IPS-NIHi11 (cell line): ENCODE measurements around the gene CAST.
"Not testable (repeated sequence)": the region's sequence is repeated elsewhere in the genome, so short reads cannot be mapped to it uniquely, and the experiment has no call there.

ENCODE experiments used
- DNase-seq: peaks from one replicate; pipeline ENCODE4 v3.0.0; 2012; ENCODE audit warnings: mixed read lengths, low spot score

CAST gene

DNA sequence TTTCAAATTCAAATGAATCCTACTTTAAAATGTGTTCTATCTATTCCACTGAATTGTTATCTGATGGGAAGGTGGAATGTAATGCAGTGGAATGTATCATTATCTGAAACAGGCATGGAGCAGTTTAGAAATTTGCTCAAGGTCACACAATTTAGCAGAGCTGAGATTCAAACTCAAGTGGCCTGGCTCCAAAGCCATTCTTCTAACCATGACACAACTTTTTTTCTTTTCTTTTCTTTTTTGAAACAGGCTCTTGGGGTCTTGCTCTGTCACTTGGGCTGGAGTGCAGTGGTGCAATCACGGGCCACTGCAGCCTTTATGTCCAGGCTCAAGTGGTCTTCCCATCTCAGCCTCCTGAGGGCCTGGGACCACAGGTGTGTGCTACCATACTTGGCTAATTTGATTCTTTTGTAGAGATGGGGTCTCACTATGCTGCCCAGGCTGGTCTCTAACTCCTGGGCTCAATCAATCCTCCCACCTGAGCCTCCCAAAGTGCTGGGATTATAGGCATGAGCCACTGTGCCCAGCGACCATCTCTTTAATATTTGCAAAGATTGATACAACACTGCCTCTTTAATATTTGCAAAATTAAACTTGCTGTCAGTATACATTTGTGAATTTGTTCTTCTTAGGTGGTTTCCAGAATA is 50.0 kb downstream of the CAST start:
- DNase-seq: no peak

DNA sequence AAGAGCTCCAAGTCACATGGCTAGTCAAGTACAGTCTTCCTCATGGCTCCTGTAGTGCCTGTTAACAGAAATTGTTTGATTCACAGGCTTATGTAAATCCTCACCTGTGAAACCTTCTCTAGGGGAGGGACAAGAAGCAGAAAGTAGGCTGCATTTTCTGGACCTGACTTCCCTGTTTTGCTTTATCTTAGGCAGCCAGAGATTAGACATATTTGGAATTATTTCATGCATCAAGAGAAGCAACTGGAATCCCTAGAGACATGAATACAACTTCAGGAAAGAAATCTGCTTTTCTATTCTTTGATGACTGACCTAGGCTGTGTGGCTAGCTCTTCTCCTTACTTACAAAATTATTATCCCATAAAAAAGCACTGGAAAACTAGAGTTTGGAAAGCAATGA is 52.3 kb downstream of the CAST start:
- no peak for DNase-seq

- no peak for DNase-seq
These were observed 52.8 kb downstream of the CAST start for GRCh38 chr5:96714951-96715451.

GRCh38 chr5:96716007-96716406 is 53.8 kb downstream of the CAST start:
- DNase-seq: no peak

- DNase-seq: no peak
These were observed 54.5 kb downstream of the CAST start for GRCh38 chr5:96716716-96717115.

DNA sequence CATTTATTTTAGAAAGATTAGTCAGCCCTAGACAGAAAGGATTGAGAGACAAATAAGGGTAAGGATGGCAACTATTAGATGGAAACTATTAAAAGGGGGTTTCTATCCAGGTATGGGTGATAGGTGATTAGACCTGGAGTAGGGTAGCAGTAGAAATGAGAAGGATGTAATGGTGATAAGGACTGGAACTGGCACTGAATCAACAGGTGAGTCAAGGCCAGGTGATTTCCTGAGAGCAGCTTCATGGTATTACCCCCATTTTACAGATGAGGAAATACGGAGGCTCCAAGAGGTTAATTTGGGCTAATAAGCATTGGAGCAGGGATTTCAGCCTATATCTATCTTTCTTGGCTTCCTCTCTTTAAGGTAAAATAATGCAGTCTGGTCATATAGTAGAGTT is 55.7 kb downstream of the CAST start:
- DNase-seq: no peak

- no peak for DNase-seq
These were observed 56.5 kb downstream of the CAST start for GRCh38 chr5:96718635-96719077.

- no peak for DNase-seq
These were observed 58.2 kb downstream of the CAST start for GRCh38 chr5:96720408-96720807.

DNA sequence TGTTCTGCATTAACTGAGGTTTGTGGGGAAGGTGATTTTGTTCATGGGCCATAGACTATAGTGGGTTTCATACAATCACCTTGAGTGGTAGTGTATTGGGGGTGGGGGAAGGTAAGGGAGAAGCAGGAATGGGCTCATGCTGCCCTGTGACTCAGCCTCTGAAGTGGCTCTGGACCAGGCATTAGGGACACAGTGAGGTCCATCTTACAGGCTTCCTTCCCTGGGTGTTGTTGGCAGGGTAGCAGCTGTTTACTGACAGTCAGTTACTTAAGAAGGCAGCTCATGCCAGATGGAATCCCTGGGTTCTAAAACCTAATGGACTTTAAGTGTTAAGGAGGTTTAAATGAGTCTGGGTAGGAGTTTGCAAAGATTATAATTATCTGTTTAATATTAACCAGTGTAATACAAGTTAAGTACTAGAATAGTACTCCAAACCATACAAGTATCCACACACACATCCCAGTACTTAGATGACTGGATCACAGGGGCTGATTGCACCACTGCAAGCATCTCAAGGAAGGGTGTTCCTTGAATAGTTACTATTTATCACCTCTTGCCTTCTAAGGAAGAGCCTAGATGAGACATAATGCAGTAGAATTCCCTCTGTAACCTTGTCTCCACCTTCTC is 59.3 kb downstream of the CAST start:
- DNase-seq: no peak

DNA sequence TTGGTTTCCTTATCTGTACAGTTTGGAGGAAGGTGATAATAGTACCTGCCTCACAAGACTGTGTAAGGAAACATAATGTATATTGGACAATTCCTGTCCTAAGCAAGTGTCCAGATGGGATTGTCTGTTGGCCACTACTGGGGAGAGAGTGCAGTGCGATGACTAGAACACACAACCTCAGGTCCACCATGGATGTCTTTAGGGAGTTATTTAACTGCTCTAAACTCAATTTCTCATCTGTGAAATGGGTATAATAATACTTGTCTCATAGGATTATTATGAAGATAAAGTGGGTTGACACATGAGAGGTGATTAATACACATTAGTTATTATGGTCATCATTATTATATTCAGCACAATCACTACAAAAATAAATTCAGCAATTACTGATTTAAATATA is 63.1 kb downstream of the CAST start:
- DNase-seq: no peak

DNA sequence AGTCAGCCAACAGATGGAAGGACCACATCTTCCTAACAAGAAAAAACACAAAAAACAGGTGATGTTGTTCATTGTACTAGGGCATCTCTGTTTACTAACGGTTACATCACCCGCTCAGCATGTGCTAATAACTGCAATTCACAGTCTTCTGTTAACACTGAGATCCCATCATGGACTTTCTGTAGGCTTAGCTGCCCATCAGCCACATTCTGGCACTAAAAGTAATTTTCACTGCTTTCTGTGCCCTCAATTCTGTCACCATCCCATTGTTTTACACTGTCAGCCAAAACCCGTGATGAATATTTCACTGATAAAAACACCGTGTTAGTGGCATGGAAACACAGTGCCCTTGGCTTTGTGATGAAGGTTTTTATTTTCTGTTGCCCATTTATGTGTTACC is 64.6 kb downstream of the CAST start:
- no peak for DNase-seq

- no peak for DNase-seq
These were observed 67.0 kb downstream of the CAST start for GRCh38 chr5:96729156-96729555.

DNA sequence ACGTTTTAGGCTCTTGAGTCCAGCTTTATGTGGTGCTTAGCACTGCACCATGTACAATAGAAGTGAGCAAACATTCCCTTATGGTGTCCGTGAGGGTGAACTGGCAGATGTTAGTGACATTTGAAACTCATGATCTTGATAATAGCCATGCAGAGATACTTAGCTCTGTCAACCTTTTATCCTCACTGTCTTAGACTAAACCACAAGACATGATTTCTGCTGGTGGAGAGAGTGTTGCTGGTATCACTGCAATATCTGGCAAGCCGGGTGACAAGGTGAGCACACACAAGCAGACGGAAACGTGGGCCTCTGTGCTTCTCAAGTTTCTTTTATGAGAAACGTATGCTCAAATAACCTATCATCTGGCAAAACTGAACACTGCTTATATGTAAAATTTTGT is 68.4 kb downstream of the CAST start:
- no peak for DNase-seq

DNA sequence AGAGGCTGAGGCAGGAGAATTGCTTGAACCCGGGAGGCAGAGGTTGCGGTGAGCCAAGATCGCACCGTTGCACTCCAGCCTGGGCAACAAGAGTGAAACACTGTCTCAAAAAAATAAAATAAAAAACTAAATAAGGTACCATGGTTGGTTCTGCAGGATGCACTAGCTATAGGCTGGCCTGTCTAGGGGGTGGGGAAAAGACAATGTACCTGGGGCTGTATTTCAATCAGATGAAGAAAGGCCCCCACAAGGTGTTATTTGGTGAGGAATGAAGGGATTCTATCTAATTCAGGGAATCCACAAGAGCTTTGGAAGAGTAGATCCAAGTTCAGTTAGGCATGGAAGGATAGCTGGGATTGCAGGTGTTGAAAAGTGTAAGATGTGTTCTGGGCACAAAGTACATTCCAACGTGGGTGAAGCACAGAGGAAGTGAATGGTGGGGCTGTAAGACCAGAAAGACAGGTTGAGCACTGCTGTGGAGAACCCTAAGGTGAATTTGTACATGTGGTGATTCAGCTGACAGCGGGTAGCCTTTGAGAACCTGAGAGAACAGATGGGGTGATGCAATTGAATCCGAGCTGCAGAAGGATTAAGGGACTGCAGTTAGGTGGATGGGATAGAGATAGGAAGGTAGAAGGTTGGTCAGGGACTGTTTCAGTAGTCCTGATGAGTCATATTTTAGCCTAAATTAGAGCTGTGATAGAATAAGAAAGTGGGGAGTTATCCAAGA is 71.8 kb downstream of the CAST start:
- DNase-seq: peak; percentile 55

GRCh38 chr5:96734871-96735325 is 72.7 kb downstream of the CAST start:
- no peak for DNase-seq

- no peak for DNase-seq
These were observed 74.8 kb downstream of the CAST start for GRCh38 chr5:96736937-96737336.

- no peak for DNase-seq
These were observed 78.9 kb downstream of the CAST start for GRCh38 chr5:96741106-96741505.

GRCh38 chr5:96741891-96742309 is 79.7 kb downstream of the CAST start:
- DNase-seq: no peak

- no peak for DNase-seq
These were observed 80.4 kb downstream of the CAST start for GRCh38 chr5:96742538-96742937.

DNA sequence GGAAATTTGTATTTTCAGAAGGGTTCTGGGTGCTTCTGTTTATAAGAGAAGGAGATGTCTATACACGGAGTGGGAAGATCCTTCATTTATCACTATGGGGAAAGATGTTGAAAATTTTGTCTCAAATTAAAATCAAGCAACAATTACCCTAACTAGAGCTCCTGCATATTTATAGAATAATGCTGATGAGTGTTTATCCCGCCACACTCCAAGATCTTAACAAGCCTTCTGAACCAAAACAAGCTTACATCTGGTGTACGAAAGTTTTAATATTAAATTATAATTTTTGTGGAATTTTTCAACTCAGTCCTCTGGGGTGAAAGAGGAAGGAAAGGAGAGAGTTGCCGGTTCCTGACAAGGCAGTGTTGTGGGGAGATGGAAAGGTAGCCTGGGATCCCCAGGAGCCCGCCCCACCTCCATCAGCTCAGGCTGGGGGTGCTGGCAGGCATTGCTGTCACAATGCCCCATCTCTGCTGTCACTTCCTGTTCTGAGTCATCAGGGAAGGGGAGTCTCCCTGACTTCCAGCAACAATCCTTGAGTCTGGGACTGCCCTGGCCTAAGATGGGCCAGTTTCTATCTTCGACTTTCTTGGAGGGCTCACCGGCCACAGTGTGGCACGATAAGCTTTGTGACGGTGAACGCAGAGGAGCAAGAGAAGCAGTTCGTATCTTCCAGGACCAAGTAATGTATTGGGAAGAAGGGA is 81.0 kb downstream of the CAST start:
- peak; percentile 15 for DNase-seq

DNA sequence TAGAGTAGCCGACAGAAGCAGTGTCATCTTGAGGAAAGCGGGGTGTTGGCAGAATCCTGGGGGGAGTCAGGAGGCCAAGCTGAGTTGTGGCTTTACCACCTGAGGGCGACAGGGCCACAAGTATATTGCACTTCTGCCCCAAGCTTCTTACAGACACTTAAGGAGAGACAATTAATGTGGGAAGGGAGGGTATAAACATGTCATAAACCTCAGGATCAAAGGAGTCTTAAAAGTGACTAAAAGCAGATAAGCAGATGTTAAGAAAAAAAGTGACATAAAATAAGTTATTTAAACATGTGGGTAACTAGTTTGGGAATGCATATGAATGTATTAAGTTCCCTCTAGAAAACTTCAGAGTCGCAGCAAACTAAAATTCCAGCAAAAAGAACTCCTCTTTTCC is 81.6 kb downstream of the CAST start:
- DNase-seq: no peak

GRCh38 chr5:96744218-96744617 is 82.0 kb downstream of the CAST start:
- not testable (repeated sequence) for DNase-seq
